GM19397 (cell line): ENCODE results near the gene FGFRL1.

Experiments used
- ATAC-seq: cut with Tn5 transposase; IDR thresholded peaks from one replicate; pipeline ENCODE4 v1.9.1; 2021; ENCODE audit warnings: mild to moderate bottlenecking, moderate library complexity; ENCODE audit not compliant: unreplicated experiment

The FGFRL1 gene

GRCh38 chr4:1021386-1022050 lies 10.1 kb downstream of the FGFRL1 start:
- ATAC-seq, result peak; percentile 78

GRCh38 chr4:1022051-1022738 lies 10.8 kb downstream of the FGFRL1 start:
- no peak for ATAC-seq

- no peak for ATAC-seq
Observed at GRCh38 chr4:1022739-1023066, 11.3 kb downstream of the FGFRL1 start.

GRCh38 chr4:1023075-1023640 lies 11.7 kb downstream of the FGFRL1 start:
- ATAC-seq, result no peak

GRCh38 chr4:1023895-1024740 lies 12.7 kb downstream of the FGFRL1 start:
- no peak for ATAC-seq

GRCh38 chr4:1024882-1025545 lies 13.6 kb downstream of the FGFRL1 start:
- no peak for ATAC-seq

- peak; percentile 61 for ATAC-seq
Observed at GRCh38 chr4:1026115-1026514, 14.7 kb downstream of the FGFRL1 start.

GRCh38 chr4:1027219-1027914 lies 15.9 kb downstream of the FGFRL1 start:
- ATAC-seq, result no peak

- no peak for ATAC-seq
Observed at GRCh38 chr4:1027915-1028238, 16.5 kb downstream of the FGFRL1 start.

GRCh38 chr4:1028574-1029220 lies 17.3 kb downstream of the FGFRL1 start:
- no peak for ATAC-seq

- no peak for ATAC-seq
Observed at GRCh38 chr4:1029529-1029928, 18.1 kb downstream of the FGFRL1 start.

GRCh38 chr4:1030031-1030430 lies 18.6 kb downstream of the FGFRL1 start:
- no peak for ATAC-seq

GRCh38 chr4:1030559-1030958 lies 19.1 kb downstream of the FGFRL1 start:
- no peak for ATAC-seq

GRCh38 chr4:1031346-1031745 lies 19.9 kb downstream of the FGFRL1 start:
- ATAC-seq, result no peak

- no peak for ATAC-seq
Observed at GRCh38 chr4:1031956-1032795, 20.8 kb downstream of the FGFRL1 start.

GRCh38 chr4:1032861-1033260 lies 21.4 kb downstream of the FGFRL1 start:
- no peak for ATAC-seq

- no peak for ATAC-seq
Observed at GRCh38 chr4:1033840-1034551, 22.6 kb downstream of the FGFRL1 start.

GRCh38 chr4:1035510-1035909 lies 24.1 kb downstream of the FGFRL1 start:
- ATAC-seq, result no peak

- ATAC-seq, result no peak
Observed at GRCh38 chr4:1036095-1036494, 24.7 kb downstream of the FGFRL1 start.
